B cell (primary cell): Measurements from ENCODE around the gene RPP30. TPM values are rescaled to one million over a fixed set of nuclear protein-coding genes. Genes with fewer than 3 reads are reported as not detected.

ENCODE experiments used
- ATAC-seq: fragments of 200-7000 bp; cut with Tn5 transposase; one replicate; pipeline ENCODE4 v1.10.0; 2021; ENCODE audit warnings: low read depth, mild to moderate bottlenecking, moderate number of reproducible peaks, moderate library complexity
- CTCF ChIA-PET: fragments of 350-600 bp; sonication (Branson Sonifier 250); formaldehyde crosslinking; loops from one replicate; lab custom pipeline; 2021; ENCODE audit warnings: antibody characterized with exemption, inconsistent platforms; lab: Charles Lee
- POLR2A ChIA-PET: fragments of 350-600 bp; sonication (Branson Sonifier 250); formaldehyde crosslinking; loops from one replicate; lab custom pipeline; 2021; ENCODE audit warnings: antibody characterized with exemption; lab: Charles Lee
- DNase-seq: peaks from one replicate; pipeline ENCODE4 v3.0.0; 2013
- H2AFZ ChIP-seq: 2 replicates; pipeline ENCODE4 v1.6.1; 2012; ENCODE audit warnings: mild to moderate bottlenecking, low read depth, low read length; ENCODE audit not compliant: insufficient read depth, poor library complexity, severe bottlenecking
- H3K27ac ChIP-seq, 2 donors: 1 replicate in 1 of 2; 2 replicates in 1 of 2; pipeline ENCODE4 v1.5.1; 2012 to 2013; ENCODE audit warnings: low read length in 2 of 2, mild to moderate bottlenecking in 2 of 2, moderate library complexity in 1 of 2
- H3K27me3 ChIP-seq, 4 experiments: fragments of 200-600 bp in 1 of 4; sonication (generic) in 1 of 4; replicated peaks in 1 of 4; 1 replicate in 2 of 4; 2 replicates in 2 of 4; pipeline versions ENCODE4 v1.6.1 to v1.7.0; 2013 to 2016; ENCODE audit warnings: low read length in 3 of 4, mild to moderate bottlenecking in 2 of 4, mixed read lengths in 1 of 4, moderate library complexity in 1 of 4; ENCODE audit not compliant: insufficient read depth in 4 of 4, control insufficient read depth in 3 of 4; ENCODE audit errors: control extremely low read depth in 1 of 4
- H3K36me3 ChIP-seq, 2 experiments: replicated peaks in 1 of 2; 1 replicate in 1 of 2; 2 replicates in 1 of 2; pipeline versions ENCODE4 v1.6.1 to v1.7.1; 2013; ENCODE audit warnings: low read length in 1 of 2; ENCODE audit not compliant: insufficient read depth in 2 of 2, control insufficient read depth in 1 of 2; ENCODE audit errors: control extremely low read depth in 1 of 2, extremely low read depth in 1 of 2
- H3K4me1 ChIP-seq, 2 donors: fragments of 200-600 bp in 1 of 2; sonication (generic) in 1 of 2; 1 replicate in 1 of 2; 2 replicates in 1 of 2; pipeline versions ENCODE4 v1.5.1 to v1.6.1; 2013 to 2017; ENCODE audit warnings: low read length in 2 of 2; ENCODE audit not compliant: control insufficient read depth in 2 of 2, insufficient read depth in 2 of 2
- H3K4me2 ChIP-seq: replicated peaks from 2 replicates; pipeline ENCODE3; 2012; ENCODE audit warnings: mild to moderate bottlenecking, low read depth, low read length; ENCODE audit not compliant: poor library complexity, severe bottlenecking
- H3K4me3 ChIP-seq, 5 experiments: fragments of 200-600 bp in 1 of 5; sonication (generic) in 1 of 5; 1 replicate in 3 of 5; 2 replicates in 2 of 5; pipeline versions ENCODE4 v1.5.1 to v1.7.0; 2011 to 2016; ENCODE audit warnings: low read length in 4 of 5, mild to moderate bottlenecking in 4 of 5, low read depth in 2 of 5, control low read depth in 1 of 5, moderate library complexity in 1 of 5; ENCODE audit not compliant: insufficient read depth in 1 of 5; ENCODE audit errors: control extremely low read depth in 1 of 5, extremely low read depth in 1 of 5
- H3K79me2 ChIP-seq: fragments of 200-600 bp; sonication (generic); one replicate; pipeline ENCODE4 v1.6.0; 2016; ENCODE audit warnings: low read length; ENCODE audit not compliant: control insufficient read depth, insufficient read depth
- H3K9ac ChIP-seq: fragments of 200-600 bp; sonication (generic); 2 replicates; pipeline ENCODE4 v1.6.1; 2017; ENCODE audit warnings: mild to moderate bottlenecking, low read length, moderate library complexity
- H3K9me3 ChIP-seq, 3 donors: one replicate each; pipeline versions ENCODE4 v1.6.1 to v1.7.1; 2013; ENCODE audit warnings: low read length in 2 of 3; ENCODE audit not compliant: control insufficient read depth in 2 of 3, insufficient read depth in 1 of 3; ENCODE audit errors: control extremely low read depth in 1 of 3
- H4K20me1 ChIP-seq: 2 replicates; pipeline ENCODE4 v1.6.0; 2012; ENCODE audit warnings: mild to moderate bottlenecking, low read length; ENCODE audit not compliant: insufficient read depth, control insufficient read depth, poor library complexity, severe bottlenecking
- H3K27ac Mint-ChIP-seq: one replicate; pipeline ENCODE4 v1.8.0; 2021; ENCODE audit warnings: mixed read lengths
- H3K27me3 Mint-ChIP-seq: one replicate; pipeline ENCODE4 v1.8.0; 2021; ENCODE audit warnings: mixed read lengths
- H3K4me1 Mint-ChIP-seq: one replicate; pipeline ENCODE4 v1.8.0; 2021; ENCODE audit warnings: mixed read lengths
- H3K4me3 Mint-ChIP-seq: one replicate; pipeline ENCODE4 v1.8.0; 2021; ENCODE audit warnings: mixed read lengths
- H3K9me3 Mint-ChIP-seq: one replicate; pipeline ENCODE4 v1.8.0; 2022; ENCODE audit warnings: mixed read lengths; ENCODE audit not compliant: insufficient read depth
- CTCF ChIP-seq: fragments of 200-600 bp; IDR thresholded peaks from one replicate; pipeline ENCODE4 v1.8.0; 2022; ENCODE audit warnings: antibody characterized with exemption, mild to moderate bottlenecking
- EZH2 ChIP-seq: IDR thresholded peaks from 2 replicates; pipeline ENCODE4 v1.6.1; 2012; ENCODE audit warnings: borderline replicate concordance, low read depth, mild to moderate bottlenecking, moderate library complexity, low read length; ENCODE audit not compliant: insufficient read depth, poor library complexity, severe bottlenecking
- WGBS: methylation state at CpG from one replicate; pipeline ENCODE4 v1.1.5; 2013; ENCODE audit warnings: missing lambda C conversion rate; ENCODE audit not compliant: insufficient coverage; 5-methylcytosine and 5-hydroxymethylcytosine counted together
- intact Hi-C: fragments of 100-400 bp; cut with micrococcal nuclease; formaldehyde crosslinking; loops from one replicate; pipeline ENCODE4 v1.10.0; 2022
- polyA plus RNA-seq: library from polyadenylated mRNA; depleted of rRNA; stranded (reverse); fragments of >200 nt; gene quantifications from 2 replicates; pipeline ENCODE4 v1.2.3, GENCODE V29; 2012
- total RNA-seq, 2 donors: library from RNA; stranded (reverse); fragments of 120-200 nt in 1 of 2; gene quantifications; 1 replicate in 1 of 2; 2 replicates in 1 of 2; pipeline versions ENCODE4 v1.2.3 to v1.2.4, GENCODE V29; 2013 to 2022

The RPP30 gene
- total and polyA plus RNA-seq, 2 donors (not counting 1 experiment from before 2014, with no cell fraction given), result 28.2 to 41.7 TPM

GRCh38 chr10:90856964-90857634 lies 14.7 kb upstream of the RPP30 start:
- H3K4me3 Mint-ChIP-seq, result peak overlapping the region; percentile 96
- H3K27me3 Mint-ChIP-seq, result peaks cover 50% of the 10 kb centered on the region
- POLR2A ChIA-PET, result no interaction called here
- Histone ChIP-seq H3K36me3 (no peaks in the 10 kb centered on the region), H2AFZ (peak overlapping the region; percentile 79), H3K4me1 (peaks cover 16 to 17% of the 10 kb centered on the region in 2 donors), H3K79me2 (no peaks in the 10 kb centered on the region), H3K9ac (peak overlapping the region; percentile 67), H3K4me3 (peak overlapping the region; percentile 15 to 66 (median 62)), H3K4me2 (peak overlapping the region; percentile 96), H4K20me1 (no peaks in the 10 kb centered on the region), H3K27ac (no peak overlapping the region), H3K27me3 (peaks cover 0 to 44% (median 41%) of the 10 kb centered on the region in 4 experiments), H3K9me3 (peaks cover 0 to 6% (median 0%) of the 10 kb centered on the region in 3 donors)
- TF ChIP-seq CTCF (no peak), EZH2 (no peak)
- H3K4me1 Mint-ChIP-seq, result peaks cover 13% of the 10 kb centered on the region
- DNase-seq, result no peak
- H3K9me3 Mint-ChIP-seq, result no peaks in the 10 kb centered on the region
- CTCF ChIA-PET, result interaction anchor here (1.4 to 3.8 kb wide), 4 partner anchors 8 to 23 kb away, joined by 3 to 24 read pairs (median 10); partner anchors contain the start of gene RPP30
- peak overlapping the region; percentile 78 for H3K27ac Mint-ChIP-seq
- ATAC-seq, result peak; percentile 9
- WGBS, result 17% methylated on average over 59 of the region's 59 CpGs
- intact Hi-C loops, result no loop called here
